Mucosa of descending colon (tissue), 3 donors: Measurements from ENCODE around the gene RANBP9. TPM values are rescaled to one million over a fixed set of nuclear protein-coding genes. Genes with fewer than 3 reads are reported as not detected.

ENCODE experiments used
- ATAC-seq: fragments of 200-7000 bp; cut with Tn5 transposase; one replicate; pipeline ENCODE4 v1.9.1; 2020; ENCODE audit warnings: mild to moderate bottlenecking, moderate library complexity
- DNase-seq, 3 donors: peaks; one replicate each; pipeline ENCODE4 v3.0.0-alpha.2; 2020
- H3K36me3 ChIP-seq: fragments of 200-600 bp; one replicate; pipeline ENCODE4 v1.8.0; 2021; ENCODE audit warnings: low read depth, mild to moderate bottlenecking
- H3K4me1 ChIP-seq: fragments of 200-600 bp; one replicate; pipeline ENCODE4 v1.8.0; 2021; ENCODE audit warnings: low read depth, mild to moderate bottlenecking
- H3K4me3 ChIP-seq: fragments of 200-600 bp; one replicate; pipeline ENCODE4 v1.8.0; 2021; ENCODE audit warnings: mild to moderate bottlenecking
- H3K9me3 ChIP-seq: fragments of 200-600 bp; one replicate; pipeline ENCODE4 v1.8.0; 2021; ENCODE audit warnings: mild to moderate bottlenecking
- CTCF ChIP-seq: fragments of 200-600 bp; IDR thresholded peaks from one replicate; pipeline ENCODE4 v1.8.0; 2022; ENCODE audit warnings: antibody characterized with exemption, mild to moderate bottlenecking
- intact Hi-C, 2 donors: fragments of 100-400 bp; cut with DNase I in 1 of 2; cut with micrococcal nuclease in 1 of 2; formaldehyde crosslinking; loops; one replicate each; pipeline versions ENCODE4 v1.11.0 to v1.11.1; 2022; cut with DNase I, micrococcal nuclease
- total RNA-seq, 3 donors: library from RNA; stranded (reverse); fragmentation: NEBNext Ultra II Directional in 2 of 3; extraction: Animal tissue kit (Norgen Biotek cat#: 25700) in 2 of 3; gene quantifications; one replicate each; pipeline versions ENCODE4 v1.2.1 to v1.2.4, GENCODE V29; 2021 to 2023
- donor health status: DM: no; HTN: no; CAD: no; lungs with moderate emphysema.
- donor health status: DM: no; HTN: no; CAD: no.
- donor health status: DM: no; HTN: yes; CAD: no.

Gene RANBP9
- total RNA-seq, 3 donors from 2014 or later, result 33.4 to 58.4 (median 38.7) TPM

- Histone ChIP-seq H3K4me1 (no peaks in the 10 kb centered on the region), H3K36me3 (no peaks in the 10 kb centered on the region), H3K9me3 (peaks cover 10% of the 10 kb centered on the region), H3K4me3 (no peak overlapping the region)
- intact Hi-C loops, result no loop called here
- ATAC-seq (no peak), DNase-seq (no peak)
- TF ChIP-seq CTCF, result no peak
Observed at GRCh38 chr6:13672904-13673303, 38.7 kb downstream of the RANBP9 start.

GRCh38 chr6:13671548-13672127, 40.0 kb downstream of the RANBP9 start:
- Histone ChIP-seq H3K4me1 (peaks cover 7% of the 10 kb centered on the region), H3K36me3 (no peaks in the 10 kb centered on the region), H3K9me3 (peaks cover 2% of the 10 kb centered on the region), H3K4me3 (no peak overlapping the region)
- no peak for TF ChIP-seq CTCF
- intact Hi-C loops, result no loop called here
- ATAC-seq (no peak), DNase-seq (no peak)

GRCh38 chr6:13669476-13669875, 42.2 kb downstream of the RANBP9 start:
- intact Hi-C loops, result no loop called here
- Histone ChIP-seq H3K9me3 (no peaks in the 10 kb centered on the region), H3K4me3 (no peak overlapping the region), H3K36me3 (no peaks in the 10 kb centered on the region), H3K4me1 (peaks cover 7% of the 10 kb centered on the region)
- no peak for DNase-seq
- no peak for ATAC-seq
- TF ChIP-seq CTCF, result no peak

GRCh38 chr6:13668291-13668928, 43.2 kb downstream of the RANBP9 start:
- Histone ChIP-seq H3K4me1 (peaks cover 7% of the 10 kb centered on the region), H3K9me3 (no peaks in the 10 kb centered on the region)
- intact Hi-C loops, result no loop called here

DNA sequence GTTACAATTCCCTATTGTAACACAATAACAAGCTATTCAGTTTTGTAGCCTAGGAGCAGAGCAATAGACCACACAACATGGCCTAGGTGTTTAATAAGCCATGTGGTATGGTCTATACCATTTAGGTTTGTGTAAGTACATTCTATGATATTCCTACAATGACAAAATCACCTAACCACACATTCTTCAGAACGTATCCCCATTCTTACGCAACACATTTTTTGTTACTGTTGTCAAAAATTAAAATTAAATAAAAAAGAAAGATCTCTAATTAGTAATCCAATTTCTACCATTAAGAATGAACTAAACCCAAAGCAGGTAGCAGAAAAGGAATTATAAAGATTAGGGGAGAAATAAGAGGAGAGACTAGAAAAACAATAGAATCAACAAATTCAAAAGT, 44.0 kb downstream of the RANBP9 start:
- Histone ChIP-seq H3K9me3 (no peaks in the 10 kb centered on the region), H3K4me3 (no peak overlapping the region), H3K36me3 (no peaks in the 10 kb centered on the region), H3K4me1 (peaks cover 11% of the 10 kb centered on the region)
- no peak for TF ChIP-seq CTCF
- ATAC-seq (no peak), DNase-seq (no peak)
- intact Hi-C loops, result no loop called here

More at GRCh38 chr6:13668291-13668928, 43.2 kb downstream of the RANBP9 start:
- H3K36me3 ChIP-seq, result no peaks in the 10 kb centered on the region
- H3K4me3 ChIP-seq, result no peak overlapping the region
- TF ChIP-seq CTCF, result no peak
- ATAC-seq (no peak), DNase-seq (no peak)
